Activated CD8-positive, alpha-beta memory T cell treated with anti-CD3 and anti-CD28 coated beads, Interleukin-2, amount 50 U/mL, for 24 hours (primary cell): ENCODE measurements around the gene VPS36.
"Not testable (repeated sequence)": the region's sequence is repeated elsewhere in the genome, so short reads cannot be mapped to it uniquely, and the experiment has no call there.

Experiments used
- DNase-seq: peaks from one replicate; pipeline ENCODE4 v3.0.0-alpha.2; 2020; ENCODE audit errors: extremely low read depth

The VPS36 gene

GRCh38 chr13:52450012-52450792 is at the start of gene VPS36:
VPS36 (minus strand) TSS chr13:52450634; CDS start chr13:52450594, 40 bp downstream.
- peak; percentile 83 for DNase-seq

GRCh38 chr13:52497979-52498378 is 47.5 kb upstream of the VPS36 start:
- DNase-seq: not testable (repeated sequence)

- not testable (repeated sequence) for DNase-seq
Observed at GRCh38 chr13:52494241-52494640, 43.8 kb upstream of the VPS36 start.

- DNase-seq: not testable (repeated sequence)
Observed at GRCh38 chr13:52491015-52491414, 40.6 kb upstream of the VPS36 start.

- not testable (repeated sequence) for DNase-seq
Observed at GRCh38 chr13:52488763-52489162, 38.3 kb upstream of the VPS36 start.

GRCh38 chr13:52487078-52487477 is 36.6 kb upstream of the VPS36 start:
- not testable (repeated sequence) for DNase-seq

- DNase-seq: not testable (repeated sequence)
Observed at GRCh38 chr13:52480677-52481428, 30.4 kb upstream of the VPS36 start.

- not testable (repeated sequence) for DNase-seq
Observed at GRCh38 chr13:52468487-52468886, 18.1 kb upstream of the VPS36 start.

- DNase-seq: no peak
Observed at GRCh38 chr13:52463526-52463925, 13.1 kb upstream of the VPS36 start.

GRCh38 chr13:52461265-52461664 is 10.8 kb upstream of the VPS36 start:
- DNase-seq: no peak

- no peak for DNase-seq
Observed at GRCh38 chr13:52459668-52460067, 9.2 kb upstream of the VPS36 start.

GRCh38 chr13:52455677-52456041 is 5.2 kb upstream of the VPS36 start:
- DNase-seq: peak; percentile 60

- peak; percentile 84 for DNase-seq
Observed at GRCh38 chr13:52454820-52455676, 4.6 kb upstream of the VPS36 start, which contains the start of gene CKAP2. CKAP2 (plus strand) TSS chr13:52455478; CDS start chr13:52455557, 79 bp downstream.

- no peak for DNase-seq
Observed at GRCh38 chr13:52454459-52454819, 4.0 kb upstream of the VPS36 start.

- DNase-seq: no peak
Observed at GRCh38 chr13:52452470-52452869, 2.0 kb upstream of the VPS36 start.

- no peak for DNase-seq
Observed at GRCh38 chr13:52451135-52451804, 836 bp upstream of the VPS36 start.

- no peak for DNase-seq
Observed at GRCh38 chr13:52450793-52451116, 321 bp upstream of the VPS36 start.

GRCh38 chr13:52449331-52450011 is 963 bp downstream of the VPS36 start:
- no peak for DNase-seq

GRCh38 chr13:52447815-52448552 is 2.5 kb downstream of the VPS36 start:
- DNase-seq: no peak

- no peak for DNase-seq
Observed at GRCh38 chr13:52447354-52447753, 3.1 kb downstream of the VPS36 start.
